Measurements from ENCODE around the gene AKNA.
A peak's percentile ranks its signal among the peaks of the same experiment; 100 is the strongest.

Gene AKNA

GRCh38 chr9:114356792-114357191 lies 31.0 kb downstream of the AKNA start:
- no peak for DNase-seq

- no peak for DNase-seq
Measured at GRCh38 chr9:114355821-114356220, 32.0 kb downstream of the AKNA start.

GRCh38 chr9:114351932-114352331 lies 35.9 kb downstream of the AKNA start:
- no peak for DNase-seq

GRCh38 chr9:114350636-114351401 lies 37.0 kb downstream of the AKNA start:
- no peak for DNase-seq

GRCh38 chr9:114349713-114350480 lies 37.9 kb downstream of the AKNA start:
- DNase-seq = no peak

GRCh38 chr9:114348906-114349482 lies 38.8 kb downstream of the AKNA start:
- DNase-seq = peak; percentile 92

- no peak for DNase-seq
Measured at GRCh38 chr9:114348261-114348905, 39.4 kb downstream of the AKNA start.

GRCh38 chr9:114347675-114348074 lies 40.1 kb downstream of the AKNA start:
- DNase-seq = no peak

GRCh38 chr9:114346146-114346545 lies 41.6 kb downstream of the AKNA start:
- no peak for DNase-seq

- no peak for DNase-seq
Measured at GRCh38 chr9:114345493-114346065, 42.2 kb downstream of the AKNA start.

- DNase-seq = no peak
Measured at GRCh38 chr9:114344692-114345091, 43.1 kb downstream of the AKNA start.

- no peak for DNase-seq
Measured at GRCh38 chr9:114344188-114344566, 43.6 kb downstream of the AKNA start.

GRCh38 chr9:114343471-114344187 lies 44.2 kb downstream of the AKNA start:
- DNase-seq = no peak

- DNase-seq = no peak
Measured at GRCh38 chr9:114342755-114343440, 44.9 kb downstream of the AKNA start.

- DNase-seq = no peak
Measured at GRCh38 chr9:114341991-114342390, 45.8 kb downstream of the AKNA start.

GRCh38 chr9:114341152-114341830 lies 46.5 kb downstream of the AKNA start:
- DNase-seq = no peak

- peak; percentile 63 for DNase-seq
Measured at GRCh38 chr9:114339130-114339908, 48.5 kb downstream of the AKNA start.

- no peak for DNase-seq
Measured at GRCh38 chr9:114338187-114338586, 49.6 kb downstream of the AKNA start.

- DNase-seq = no peak
Measured at GRCh38 chr9:114336699-114337395, 50.9 kb downstream of the AKNA start.

GRCh38 chr9:114336157-114336556 lies 51.6 kb downstream of the AKNA start:
- no peak for DNase-seq
